Measurements from ENCODE around the gene SCTR.

Gene SCTR

GRCh38 chr2:119402106-119402505 is 122.2 kb downstream of the SCTR start:
- no peak for TF ChIP-seq ZNF70 (CRISPR knock-in tag; IDR thresholded peaks at IDR 0.05)
- TF ChIP-seq ISL1 (CRISPR knock-in tag; IDR thresholded peaks at IDR 0.05) = no peak
- TF ChIP-seq CREB5 (CRISPR knock-in tag; IDR thresholded peaks at IDR 0.05; ENCODE audit: low read depth) = no peak
- no peak for TF ChIP-seq ZC3H10 (CRISPR knock-in tag; IDR thresholded peaks at IDR 0.05)
- TF ChIP-seq GLIS3 (CRISPR knock-in tag; IDR thresholded peaks at IDR 0.05) = no peak
- TF ChIP-seq ESRRG (CRISPR knock-in tag; IDR thresholded peaks at IDR 0.05) = no peak
- no peak for ATAC-seq

GRCh38 chr2:119397196-119397595 is 127.1 kb downstream of the SCTR start:
- ATAC-seq = no peak
- TF ChIP-seq RARB (CRISPR knock-in tag; IDR thresholded peaks at IDR 0.05) (no peak), PPARA (CRISPR knock-in tag; IDR thresholded peaks at IDR 0.05; ENCODE audit: borderline replicate concordance) (no peak), ZFP30 (CRISPR knock-in tag; IDR thresholded peaks at IDR 0.05) (no peak), TOX (CRISPR knock-in tag; IDR thresholded peaks at IDR 0.05; ENCODE audit: borderline replicate concordance) (no peak), POU6F1 (CRISPR knock-in tag; IDR thresholded peaks at IDR 0.05; ENCODE audit: borderline replicate concordance, low read depth) (no peak), GLIS3 (CRISPR knock-in tag; IDR thresholded peaks at IDR 0.05) (no peak), OSR1 (CRISPR knock-in tag; IDR thresholded peaks at IDR 0.05) (no peak), TCF4 (CRISPR knock-in tag; IDR thresholded peaks at IDR 0.05; ENCODE audit: borderline replicate concordance) (no peak), ARNTL (CRISPR knock-in tag; IDR thresholded peaks at IDR 0.05; ENCODE audit: borderline replicate concordance, low read depth) (no peak), ZNF8 (CRISPR knock-in tag; IDR thresholded peaks at IDR 0.05) (no peak), ISL1 (CRISPR knock-in tag; IDR thresholded peaks at IDR 0.05) (no peak), ZFP3 (CRISPR knock-in tag; IDR thresholded peaks at IDR 0.05) (no peak), ZC3H10 (CRISPR knock-in tag; IDR thresholded peaks at IDR 0.05) (no peak), SNAI2 (CRISPR knock-in tag; IDR thresholded peaks at IDR 0.05) (no peak), ZNF70 (CRISPR knock-in tag; IDR thresholded peaks at IDR 0.05) (no peak), PATZ1 (CRISPR knock-in tag; IDR thresholded peaks at IDR 0.05; ENCODE audit: borderline replicate concordance) (no peak)

GRCh38 chr2:119393971-119394748 is 130.1 kb downstream of the SCTR start:
- no peak for ATAC-seq

More at GRCh38 chr2:119393971-119394748, 130.1 kb downstream of the SCTR start:
- TF ChIP-seq ESRRG (CRISPR knock-in tag; IDR thresholded peaks at IDR 0.05) (no peak), POU6F1 (CRISPR knock-in tag; IDR thresholded peaks at IDR 0.05; ENCODE audit: borderline replicate concordance, low read depth) (no peak), ZFP30 (CRISPR knock-in tag; IDR thresholded peaks at IDR 0.05) (no peak), TOX (CRISPR knock-in tag; IDR thresholded peaks at IDR 0.05; ENCODE audit: borderline replicate concordance) (no peak), ZNF8 (CRISPR knock-in tag; IDR thresholded peaks at IDR 0.05) (no peak), CSDC2 (CRISPR knock-in tag; IDR thresholded peaks at IDR 0.05) (no peak), ZC3H10 (CRISPR knock-in tag; IDR thresholded peaks at IDR 0.05) (no peak), PATZ1 (CRISPR knock-in tag; IDR thresholded peaks at IDR 0.05; ENCODE audit: borderline replicate concordance) (no peak), ZFP3 (CRISPR knock-in tag; IDR thresholded peaks at IDR 0.05) (no peak), CREB5 (CRISPR knock-in tag; IDR thresholded peaks at IDR 0.05; ENCODE audit: low read depth) (no peak), ZNF565 (CRISPR knock-in tag; conservative IDR thresholded peaks at IDR 0.05; ENCODE audit: low read depth) (no peak), SNAI2 (CRISPR knock-in tag; IDR thresholded peaks at IDR 0.05) (no peak), OSR1 (CRISPR knock-in tag; IDR thresholded peaks at IDR 0.05) (no peak), PPARA (CRISPR knock-in tag; IDR thresholded peaks at IDR 0.05; ENCODE audit: borderline replicate concordance) (no peak)

Data from SK-N-SH treated with all-trans-retinoic acid at 6 μM for 48 hours (cell line).